A549 (cell line): ENCODE measurements around the gene AK6. TPM values are rescaled to one million over a fixed set of nuclear protein-coding genes. Genes with fewer than 3 reads are reported as not detected.

ENCODE experiments used
- ATAC-seq, 2 experiments: fragments of 200-7000 bp in 1 of 2; fragments of >200 bp in 1 of 2; cut with Nextera tagmentation in 1 of 2; cut with Tn5 transposase in 1 of 2; 3 replicates each; pipeline versions ENCODE4 v1.8.0 to v1.9.1; 2018 to 2020; ENCODE audit warnings: mild to moderate bottlenecking in 1 of 2, moderate library complexity in 1 of 2
- CTCF ChIA-PET: fragments of 300-600 bp; sonication (Branson Sonifier 250); formaldehyde crosslinking; extraction: SDS; loops from one replicate; lab custom pipeline; 2021; ENCODE audit warnings: antibody characterized with exemption, inconsistent platforms; lab: Yijun Ruan, JAX
- POLR2A ChIA-PET: fragments of 350-600 bp; formaldehyde crosslinking; extraction: SDS; loops from one replicate; lab custom pipeline; 2021; ENCODE audit warnings: antibody characterized with exemption, inconsistent platforms; lab: Yijun Ruan, JAX
- DNase-seq, 2 experiments: peaks; one replicate each; pipeline versions ENCODE4 v3.0.0 to v3.0.0-alpha.2; 2011 to 2016; ENCODE audit warnings: low read depth in 1 of 2, low spot score in 1 of 2
- FAIRE-seq: peaks from 2 replicates; lab custom pipeline; 2011; peaks lifted over from hg19 to GRCh38; lab: Jason Lieb, UNC
- H3K27ac ChIP-seq, 2 experiments: fragments of >200 bp; sonication (Bioruptor Twin); formaldehyde crosslinking; 3 replicates each; pipeline ENCODE4 v1.5.1; 2016 to 2017
- H3K4me1 ChIP-seq: fragments of >200 bp; sonication (Bioruptor Twin); formaldehyde crosslinking; 3 replicates; pipeline ENCODE4 v1.6.1; 2016
- H3K4me2 ChIP-seq: fragments of >200 bp; sonication (Bioruptor Twin); formaldehyde crosslinking; 3 replicates; pipeline ENCODE4 v1.6.1; 2016
- H3K4me3 ChIP-seq: fragments of >200 bp; sonication (Bioruptor Twin); formaldehyde crosslinking; 3 replicates; pipeline ENCODE4 v1.5.1; 2016
- H3K9me3 ChIP-seq: fragments of >200 bp; sonication (Bioruptor Twin); formaldehyde crosslinking; 3 replicates; pipeline ENCODE4 v1.6.1; 2016
- BHLHE40 ChIP-seq: IDR thresholded peaks from 2 replicates; pipeline ENCODE4 v1.6.1; 2012; ENCODE audit warnings: low read depth, low read length, inconsistent platforms
- CHD2 ChIP-seq: fragments of 150-350 bp; IDR thresholded peaks from 2 replicates; pipeline ENCODE4 v1.6.1; 2014; ENCODE audit warnings: low read length; ENCODE audit not compliant: partially characterized antibody
- CHD4 ChIP-seq: fragments of 200-600 bp; sonication (generic); IDR thresholded peaks from 2 replicates; pipeline ENCODE4 v1.6.1; 2016; ENCODE audit warnings: antibody characterized with exemption, mild to moderate bottlenecking, borderline replicate concordance
- EHMT2 ChIP-seq: fragments of 200-600 bp; sonication (generic); IDR thresholded peaks from 2 replicates; pipeline ENCODE4 v1.6.1; 2016; ENCODE audit warnings: antibody characterized with exemption, low read depth, mild to moderate bottlenecking, moderate library complexity
- FOSB ChIP-seq: fragments of 250-450 bp; sonication (Bioruptor Pico); IDR thresholded peaks from 2 replicates; pipeline ENCODE4 v1.5.0; 2020; ENCODE audit warnings: mild to moderate bottlenecking, moderate library complexity
- FOSL2 ChIP-seq, 2 experiments: fragments of 450-650 bp in 1 of 2; fragments of >200 bp in 1 of 2; sonication (Bioruptor Twin) in 1 of 2; formaldehyde crosslinking; IDR thresholded peaks; 2 replicates each; pipeline versions ENCODE4 v1.5.0 to v1.6.1; 2016 to 2020; ENCODE audit warnings: mild to moderate bottlenecking in 1 of 2, moderate library complexity in 1 of 2
- GATA3 ChIP-seq: IDR thresholded peaks from 2 replicates; pipeline ENCODE4 v1.6.1; 2012; ENCODE audit warnings: borderline replicate concordance
- HDAC2 ChIP-seq: fragments of 200-600 bp; sonication (generic); IDR thresholded peaks from 2 replicates; pipeline ENCODE4 v1.6.1; 2016
- HOXB13 ChIP-seq: fragments of 250-450 bp; sonication (Bioruptor Pico); IDR thresholded peaks from 2 replicates; pipeline ENCODE4 v1.5.0; 2020; ENCODE audit warnings: low read depth, mild to moderate bottlenecking, moderate library complexity
- KDM1A ChIP-seq: fragments of 200-600 bp; sonication (generic); IDR thresholded peaks from 2 replicates; pipeline ENCODE4 v1.6.1; 2016; ENCODE audit warnings: low read depth, mild to moderate bottlenecking
- MYC ChIP-seq: IDR thresholded peaks from 2 replicates; pipeline ENCODE4 v1.6.1; 2012; ENCODE audit warnings: mild to moderate bottlenecking, inconsistent platforms, low read length, improper control_type of control experiment, borderline replicate concordance
- NFE2L2 ChIP-seq: fragments of 150-350 bp; conservative IDR thresholded peaks from 2 replicates; pipeline ENCODE4 v1.6.1; 2014; ENCODE audit warnings: low read length
- POLR2AphosphoS2 ChIP-seq: conservative IDR thresholded peaks from 2 replicates; pipeline ENCODE4 v1.6.1; 2012; ENCODE audit warnings: low read length, improper control_type of control experiment, inconsistent platforms
- RARB ChIP-seq: fragments of 250-450 bp; sonication (Bioruptor Pico); IDR thresholded peaks from 2 replicates; pipeline ENCODE4 v1.8.0; 2021; ENCODE audit warnings: mild to moderate bottlenecking, moderate library complexity
- RCOR1 ChIP-seq: fragments of 150-350 bp; IDR thresholded peaks from 2 replicates; pipeline ENCODE4 v1.6.1; 2014; ENCODE audit warnings: antibody characterized with exemption, low read length, low read depth
- RNF2 ChIP-seq: fragments of 200-600 bp; sonication (generic); IDR thresholded peaks from 2 replicates; pipeline ENCODE4 v1.6.1; 2016; ENCODE audit warnings: low read depth, mild to moderate bottlenecking, antibody characterized with exemption, moderate library complexity, borderline replicate concordance
- SREBF2 ChIP-seq: fragments of 450-650 bp; IDR thresholded peaks from 2 replicates; pipeline ENCODE4 v1.6.1; 2014; ENCODE audit warnings: mild to moderate bottlenecking, moderate library complexity
- ZFP36 ChIP-seq: fragments of 450-650 bp; IDR thresholded peaks from 2 replicates; pipeline ENCODE4 v1.6.1; 2014; ENCODE audit warnings: borderline replicate concordance; ENCODE audit not compliant: partially characterized antibody
- ZNF302 ChIP-seq: fragments of 250-450 bp; sonication (Bioruptor Pico); IDR thresholded peaks from 2 replicates; pipeline ENCODE4 v1.9.0; 2021; ENCODE audit warnings: inconsistent platforms, mild to moderate bottlenecking, moderate library complexity
- WGBS: methylation state at CpG from one replicate; pipeline ENCODE4 v1.1.6; 2017; ENCODE audit errors: missing lambda C conversion rate; 5-methylcytosine and 5-hydroxymethylcytosine counted together
- polyA plus RNA-seq, 4 experiments: library from polyadenylated mRNA; depleted of rRNA in 3 of 4; stranded (reverse); fragments of >200 nt; fragmentation: RNase III in 1 of 4; extraction: RNeasy Plus Mini Kit Qiagen cat#74134 plus additional on column Dnase treatment in 1 of 4; gene quantifications; 2 replicates in 3 of 4; 3 replicates in 1 of 4; pipeline ENCODE4 v1.2.3, GENCODE V29; 2011 to 2017
- TF ChIP-seq, protein P1 (sequence below): fragments of 150-350 bp; IDR thresholded peaks from 2 replicates; pipeline ENCODE4 v1.6.1; 2014; ENCODE audit warnings: low read depth, mild to moderate bottlenecking, low read length
- TF ChIP-seq, protein P2 (sequence below): IDR thresholded peaks from 2 replicates; pipeline ENCODE4 v1.6.1; 2012
- TF ChIP-seq, protein P3 (sequence below): fragments of >200 bp; sonication (Bioruptor Twin); formaldehyde crosslinking; IDR thresholded peaks from 3 replicates; pipeline ENCODE4 v1.6.1; 2016
- TF ChIP-seq, protein P4 (sequence below): fragments of 250-450 bp; sonication (Bioruptor Pico); IDR thresholded peaks from 2 replicates; pipeline ENCODE4 v1.5.0; 2021; ENCODE audit warnings: mild to moderate bottlenecking, moderate library complexity, borderline replicate concordance
- TF ChIP-seq, protein P5 (sequence below): fragments of 250-450 bp; sonication (Bioruptor Pico); IDR thresholded peaks from 2 replicates; pipeline ENCODE4 v1.5.0; 2020; ENCODE audit warnings: low read depth, mild to moderate bottlenecking, moderate library complexity

AK6 gene
- polyA plus RNA-seq, 2 of the 4 experiments (the other 2 are of a cell fraction), result 83.4 to 108 TPM

DNA sequence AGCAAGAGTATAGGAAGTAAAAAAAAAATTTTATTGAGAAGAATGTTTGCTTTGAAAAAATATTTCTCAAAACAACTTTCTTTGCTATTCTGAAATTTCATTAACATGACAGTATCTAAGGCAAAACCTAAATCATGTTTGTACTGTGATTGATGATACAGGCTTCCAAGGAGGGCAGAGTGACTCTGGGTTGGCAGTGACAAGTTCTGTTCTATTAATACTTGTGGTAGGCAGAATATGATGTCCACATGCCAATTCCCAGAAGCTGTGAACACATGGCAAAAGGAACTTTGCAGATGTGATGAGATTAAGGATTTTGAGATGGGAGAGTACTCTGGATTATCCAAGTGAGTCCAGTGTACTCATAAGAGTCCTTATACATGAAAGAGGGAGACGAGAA lies 53.3 kb downstream of the AK6 start:
- H3K4me2 ChIP-seq, result no peak overlapping the region
- ATAC-seq (no peak), DNase-seq (no peak), FAIRE-seq (no peak)
- no peak overlapping the region for H3K4me3 ChIP-seq
- no peak for TF ChIP-seq RCOR1
- TF ChIP-seq ZNF302 (CRISPR knock-in tag), result no peak
- TF ChIP-seq, protein P1, sequence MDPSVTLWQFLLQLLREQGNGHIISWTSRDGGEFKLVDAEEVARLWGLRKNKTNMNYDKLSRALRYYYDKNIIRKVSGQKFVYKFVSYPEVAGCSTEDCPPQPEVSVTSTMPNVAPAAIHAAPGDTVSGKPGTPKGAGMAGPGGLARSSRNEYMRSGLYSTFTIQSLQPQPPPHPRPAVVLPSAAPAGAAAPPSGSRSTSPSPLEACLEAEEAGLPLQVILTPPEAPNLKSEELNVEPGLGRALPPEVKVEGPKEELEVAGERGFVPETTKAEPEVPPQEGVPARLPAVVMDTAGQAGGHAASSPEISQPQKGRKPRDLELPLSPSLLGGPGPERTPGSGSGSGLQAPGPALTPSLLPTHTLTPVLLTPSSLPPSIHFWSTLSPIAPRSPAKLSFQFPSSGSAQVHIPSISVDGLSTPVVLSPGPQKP, result no peak
- TF ChIP-seq, protein P2, sequence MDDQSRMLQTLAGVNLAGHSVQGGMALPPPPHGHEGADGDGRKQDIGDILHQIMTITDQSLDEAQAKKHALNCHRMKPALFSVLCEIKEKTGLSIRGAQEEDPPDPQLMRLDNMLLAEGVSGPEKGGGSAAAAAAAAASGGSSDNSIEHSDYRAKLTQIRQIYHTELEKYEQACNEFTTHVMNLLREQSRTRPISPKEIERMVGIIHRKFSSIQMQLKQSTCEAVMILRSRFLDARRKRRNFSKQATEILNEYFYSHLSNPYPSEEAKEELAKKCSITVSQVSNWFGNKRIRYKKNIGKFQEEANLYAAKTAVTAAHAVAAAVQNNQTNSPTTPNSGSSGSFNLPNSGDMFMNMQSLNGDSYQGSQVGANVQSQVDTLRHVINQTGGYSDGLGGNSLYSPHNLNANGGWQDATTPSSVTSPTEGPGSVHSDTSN, result no peak
- TF ChIP-seq, protein P3, sequence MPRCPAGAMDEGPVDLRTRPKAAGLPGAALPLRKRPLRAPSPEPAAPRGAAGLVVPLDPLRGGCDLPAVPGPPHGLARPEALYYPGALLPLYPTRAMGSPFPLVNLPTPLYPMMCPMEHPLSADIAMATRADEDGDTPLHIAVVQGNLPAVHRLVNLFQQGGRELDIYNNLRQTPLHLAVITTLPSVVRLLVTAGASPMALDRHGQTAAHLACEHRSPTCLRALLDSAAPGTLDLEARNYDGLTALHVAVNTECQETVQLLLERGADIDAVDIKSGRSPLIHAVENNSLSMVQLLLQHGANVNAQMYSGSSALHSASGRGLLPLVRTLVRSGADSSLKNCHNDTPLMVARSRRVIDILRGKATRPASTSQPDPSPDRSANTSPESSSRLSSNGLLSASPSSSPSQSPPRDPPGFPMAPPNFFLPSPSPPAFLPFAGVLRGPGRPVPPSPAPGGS, result no peak
- no peak for TF ChIP-seq CHD2
- no peak for TF ChIP-seq KDM1A
- TF ChIP-seq HDAC2, result no peak
- no peak for TF ChIP-seq NFE2L2
- TF ChIP-seq FOSL2 (IDR thresholded peaks at IDR 0.05), result no peak
- no peak for TF ChIP-seq FOSL2 (CRISPR knock-in tag; IDR thresholded peaks at IDR 0.05)
- no peak for TF ChIP-seq FOSB (CRISPR knock-in tag)
- no peak for TF ChIP-seq RNF2
- ChIA-PET CTCF (interaction anchor here (0.6 to 1.1 kb wide), 3 partner anchors 18 to 104 kb away, joined by 3 read pairs; no protein-coding TSS in a partner anchor), POLR2A (interaction anchor here (0.7 kb wide), 1 partner anchor 15 kb away, joined by 4 read pairs; no protein-coding TSS in a partner anchor)
- H3K27ac ChIP-seq, result no peak overlapping the region
- no peaks in the 10 kb centered on the region for H3K4me1 ChIP-seq
- H3K9me3 ChIP-seq, result no peaks in the 10 kb centered on the region
- WGBS, result 90% methylated on average over 1 of the region's 1 CpG

DNA sequence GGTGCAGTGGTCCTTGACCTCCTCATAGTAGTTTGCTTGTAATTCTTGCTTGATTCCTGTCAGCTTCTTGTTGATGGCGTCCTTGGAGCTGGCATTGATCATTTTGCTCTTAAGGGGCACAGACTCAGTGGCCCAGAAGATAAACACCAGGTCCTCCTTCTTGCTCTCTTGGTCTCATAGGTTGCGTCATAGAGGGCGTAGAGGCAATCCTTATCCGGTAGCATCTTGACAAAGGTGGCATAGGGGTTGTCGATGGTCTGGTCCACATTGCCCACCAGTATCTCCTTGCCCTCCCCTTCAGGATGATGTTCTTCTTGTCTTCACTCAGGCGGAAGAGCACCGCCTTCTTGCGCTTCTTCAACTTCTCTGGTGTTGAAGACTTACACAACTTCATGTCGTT lies 55.9 kb downstream of the AK6 start:
- DNase-seq (no peak), FAIRE-seq (no peak), ATAC-seq (no peak)
- H3K9me3 ChIP-seq, result peaks cover 9% of the 10 kb centered on the region; the same call in 1 of the 3 replicates
- no peaks in the 10 kb centered on the region for H3K4me1 ChIP-seq
- no peak overlapping the region for H3K4me2 ChIP-seq
- TF ChIP-seq CHD4 (no peak), RARB (CRISPR knock-in tag) (no peak), CHD2 (no peak), POLR2AphosphoS2 (no peak), MYC (no peak), SREBF2 (no peak), BHLHE40 (no peak), GATA3 (no peak), FOSB (CRISPR knock-in tag) (no peak), ZFP36 (no peak), HOXB13 (no peak), EHMT2 (no peak)
- TF ChIP-seq, protein P4, sequence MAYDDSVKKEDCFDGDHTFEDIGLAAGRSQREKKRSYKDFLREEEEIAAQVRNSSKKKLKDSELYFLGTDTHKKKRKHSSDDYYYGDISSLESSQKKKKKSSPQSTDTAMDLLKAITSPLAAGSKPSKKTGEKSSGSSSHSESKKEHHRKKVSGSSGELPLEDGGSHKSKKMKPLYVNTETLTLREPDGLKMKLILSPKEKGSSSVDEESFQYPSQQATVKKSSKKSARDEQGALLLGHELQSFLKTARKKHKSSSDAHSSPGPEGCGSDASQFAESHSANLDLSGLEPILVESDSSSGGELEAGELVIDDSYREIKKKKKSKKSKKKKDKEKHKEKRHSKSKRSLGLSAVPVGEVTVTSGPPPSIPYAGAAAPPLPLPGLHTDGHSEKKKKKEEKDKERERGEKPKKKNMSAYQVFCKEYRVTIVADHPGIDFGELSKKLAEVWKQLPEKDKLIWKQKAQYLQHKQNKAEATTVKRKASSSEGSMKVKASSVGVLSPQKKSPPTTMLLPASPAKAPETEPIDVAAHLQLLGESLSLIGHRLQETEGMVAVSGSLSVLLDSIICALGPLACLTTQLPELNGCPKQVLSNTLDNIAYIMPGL, result no peak
- TF ChIP-seq, protein P1, result no peak
- TF ChIP-seq, protein P5, sequence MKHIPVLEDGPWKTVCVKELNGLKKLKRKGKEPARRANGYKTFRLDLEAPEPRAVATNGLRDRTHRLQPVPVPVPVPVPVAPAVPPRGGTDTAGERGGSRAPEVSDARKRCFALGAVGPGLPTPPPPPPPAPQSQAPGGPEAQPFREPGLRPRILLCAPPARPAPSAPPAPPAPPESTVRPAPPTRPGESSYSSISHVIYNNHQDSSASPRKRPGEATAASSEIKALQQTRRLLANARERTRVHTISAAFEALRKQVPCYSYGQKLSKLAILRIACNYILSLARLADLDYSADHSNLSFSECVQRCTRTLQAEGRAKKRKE, result no peak
- CTCF ChIA-PET, result interaction anchor here (1.4 kb wide), 1 partner anchor 22 kb away, joined by 3 read pairs; no protein-coding TSS in a partner anchor
- no peak overlapping the region for H3K27ac ChIP-seq
- POLR2A ChIA-PET, result no interaction called here
- H3K4me3 ChIP-seq, result no peak overlapping the region
- 89% methylated on average over 9 of the region's 9 CpGs for WGBS
